ENCODE measurements around the gene ATP5MC3. TPM values are rescaled to one million over a fixed set of nuclear protein-coding genes. Genes with fewer than 3 reads are reported as not detected.

The ATP5MC3 gene
- total and polyA plus RNA-seq, 5 donors from 2014 or later = 66.2 to 452 (median 380) TPM

- peaks cover 25% of the 10 kb centered on the region for H3K36me3 Mint-ChIP-seq
- DNase-seq = no peak
- no peaks in the 10 kb centered on the region for H3K27me3 ChIP-seq (ENCODE audit: control insufficient read depth, insufficient read depth, low read length)
- H3K27ac ChIP-seq (ENCODE audit: insufficient read depth, low read length, poor library complexity, severe bottlenecking) = peak overlapping the region; percentile 84
- H3K27ac Mint-ChIP-seq = peak overlapping the region; percentile 91 to 95 (median 94)
- peaks cover 11 to 34% (median 27%) of the 10 kb centered on the region in 4 donors for H3K4me1 Mint-ChIP-seq
- no peaks in the 10 kb centered on the region for H3K9me3 Mint-ChIP-seq
- H3K9me3 ChIP-seq (ENCODE audit: control insufficient read depth in 2 of 2, low read length in 2 of 2) = no peaks in the 10 kb centered on the region
- H3K36me3 ChIP-seq (ENCODE audit: control insufficient read depth, insufficient read depth, low read length) = peaks cover 27% of the 10 kb centered on the region
- H3K4me1 ChIP-seq (ENCODE audit: control insufficient read depth, insufficient read depth, low read length, poor library complexity, severe bottlenecking) = peaks cover 15% of the 10 kb centered on the region
- H3K27me3 Mint-ChIP-seq = peaks cover 9% of the 10 kb centered on the region
- peak overlapping the region; percentile 74 to 98 (median 95) for H3K4me3 Mint-ChIP-seq
- H3K4me3 ChIP-seq (ENCODE audit: low read depth, low read length) = peak overlapping the region; percentile 78
- no peak for ATAC-seq (ENCODE audit: low read depth in 2 of 2)
Observed at GRCh38 chr2:175181877-175182308, 383 bp upstream of the ATP5MC3 start.

DNA sequence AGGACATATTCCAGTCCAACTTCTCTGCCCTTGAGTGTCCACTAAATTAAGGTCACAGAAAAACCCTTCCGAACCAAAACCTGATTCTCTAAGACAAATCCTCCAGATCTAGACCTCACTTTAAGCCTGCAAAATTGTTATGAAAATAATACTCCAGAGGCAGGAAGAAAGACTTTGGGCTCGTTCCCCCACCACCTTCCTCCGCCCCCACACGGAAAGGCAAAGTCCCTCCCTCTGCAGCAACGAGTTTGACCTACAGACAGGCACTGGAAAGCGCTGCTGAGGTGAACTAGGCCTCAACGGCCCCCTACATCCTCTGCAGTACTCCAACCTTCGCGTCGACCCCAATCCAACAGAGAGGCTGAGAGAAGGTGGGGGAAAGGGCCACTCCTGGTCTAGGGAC lies 808 bp downstream of the ATP5MC3 start:
- Histone ChIP-seq H3K27ac (ENCODE audit: insufficient read depth, low read length, poor library complexity, severe bottlenecking) (peak overlapping the region; percentile 84), H3K27me3 (ENCODE audit: control insufficient read depth, insufficient read depth, low read length) (no peaks in the 10 kb centered on the region), H3K9me3 (ENCODE audit: control insufficient read depth in 2 of 2, low read length in 2 of 2) (no peaks in the 10 kb centered on the region), H3K4me1 (ENCODE audit: control insufficient read depth, insufficient read depth, low read length, poor library complexity, severe bottlenecking) (peaks cover 15% of the 10 kb centered on the region), H3K36me3 (ENCODE audit: control insufficient read depth, insufficient read depth, low read length) (peaks cover 32% of the 10 kb centered on the region), H3K4me3 (ENCODE audit: low read depth, low read length) (peak overlapping the region; percentile 80)
- Mint-ChIP-seq H3K36me3 (peaks cover 30% of the 10 kb centered on the region), H3K9me3 (peaks cover 0 to 1% (median 0%) of the 10 kb centered on the region in 7 donors), H3K27ac (peak overlapping the region; percentile 57 to 94 (median 91)), H3K27me3 (peaks cover 6% of the 10 kb centered on the region), H3K4me1 (peaks cover 21 to 36% (median 32%) of the 10 kb centered on the region in 4 donors), H3K4me3 (peak overlapping the region; percentile 74 to 98 (median 95))
- ATAC-seq (ENCODE audit: low read depth in 2 of 2) (peak; percentile 45 to 64), DNase-seq (peak; percentile 25 to 68 (median 43))

- DNase-seq (no peak), ATAC-seq (ENCODE audit: low read depth in 2 of 2) (no peak)
- H3K27me3 Mint-ChIP-seq = peaks cover 3% of the 10 kb centered on the region
- no peak overlapping the region for H3K27ac Mint-ChIP-seq
- H3K36me3 Mint-ChIP-seq = peaks cover 40% of the 10 kb centered on the region
- Histone ChIP-seq H3K4me1 (ENCODE audit: control insufficient read depth, insufficient read depth, low read length, poor library complexity, severe bottlenecking) (peaks cover 11% of the 10 kb centered on the region), H3K27ac (ENCODE audit: insufficient read depth, low read length, poor library complexity, severe bottlenecking) (no peak overlapping the region), H3K4me3 (ENCODE audit: low read depth, low read length) (no peak overlapping the region), H3K9me3 (ENCODE audit: control insufficient read depth in 2 of 2, low read length in 2 of 2) (no peaks in the 10 kb centered on the region), H3K27me3 (ENCODE audit: control insufficient read depth, insufficient read depth, low read length) (no peaks in the 10 kb centered on the region), H3K36me3 (ENCODE audit: control insufficient read depth, insufficient read depth, low read length) (peaks cover 39% of the 10 kb centered on the region)
- H3K9me3 Mint-ChIP-seq = peaks cover 0 to 2% (median 0%) of the 10 kb centered on the region in 7 donors
- H3K4me3 Mint-ChIP-seq = no peak overlapping the region
- H3K4me1 Mint-ChIP-seq = peaks cover 23 to 41% (median 33%) of the 10 kb centered on the region in 4 donors
Observed at GRCh38 chr2:175176624-175177023, 4.9 kb downstream of the ATP5MC3 start.

DNA sequence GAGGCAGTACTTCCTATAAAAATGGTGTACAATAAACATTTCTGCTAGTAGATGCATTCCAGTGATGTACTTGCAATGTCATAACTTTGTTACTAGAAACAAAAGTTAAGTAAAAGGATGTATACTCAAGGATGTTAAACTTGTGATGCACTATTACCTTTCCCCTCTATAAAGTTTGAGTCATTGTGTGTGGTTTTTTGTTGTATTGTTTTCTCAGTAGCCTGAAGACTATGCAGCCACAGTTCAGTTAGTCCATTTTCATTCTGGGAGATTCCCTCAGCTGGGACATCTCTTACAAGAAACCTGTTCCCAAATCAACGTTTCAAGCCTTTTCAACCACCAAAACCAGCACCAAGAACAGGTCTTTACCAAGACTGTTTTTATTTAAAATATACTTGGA lies 5.6 kb downstream of the ATP5MC3 start:
- peaks cover 40% of the 10 kb centered on the region for H3K36me3 Mint-ChIP-seq
- H3K4me1 ChIP-seq (ENCODE audit: control insufficient read depth, insufficient read depth, low read length, poor library complexity, severe bottlenecking) = peaks cover 8% of the 10 kb centered on the region
- H3K27ac ChIP-seq (ENCODE audit: insufficient read depth, low read length, poor library complexity, severe bottlenecking) = no peak overlapping the region
- no peaks in the 10 kb centered on the region for H3K27me3 ChIP-seq (ENCODE audit: control insufficient read depth, insufficient read depth, low read length)
- no peak overlapping the region for H3K4me3 ChIP-seq (ENCODE audit: low read depth, low read length)
- peaks cover 0 to 2% (median 0%) of the 10 kb centered on the region in 7 donors for H3K9me3 Mint-ChIP-seq
- H3K4me1 Mint-ChIP-seq = peaks cover 24 to 39% (median 32%) of the 10 kb centered on the region in 4 donors
- H3K9me3 ChIP-seq (ENCODE audit: control insufficient read depth in 2 of 2, low read length in 2 of 2) = no peaks in the 10 kb centered on the region
- no peak overlapping the region for H3K27ac Mint-ChIP-seq
- peak overlapping the region in 1 of 4 donors; percentile 7 for H3K4me3 Mint-ChIP-seq
- DNase-seq (no peak), ATAC-seq (ENCODE audit: low read depth in 2 of 2) (no peak)
- peaks cover 39% of the 10 kb centered on the region for H3K36me3 ChIP-seq (ENCODE audit: control insufficient read depth, insufficient read depth, low read length)
- H3K27me3 Mint-ChIP-seq = no peaks in the 10 kb centered on the region

- no peak overlapping the region for H3K4me3 ChIP-seq (ENCODE audit: low read depth, low read length)
- Mint-ChIP-seq H3K4me1 (peaks cover 22 to 38% (median 32%) of the 10 kb centered on the region in 4 donors), H3K4me3 (peak overlapping the region in 1 of 4 donors; percentile 7), H3K36me3 (peaks cover 35% of the 10 kb centered on the region), H3K9me3 (peaks cover 0 to 2% (median 0%) of the 10 kb centered on the region in 7 donors), H3K27me3 (no peaks in the 10 kb centered on the region), H3K27ac (no peak overlapping the region)
- no peaks in the 10 kb centered on the region for H3K9me3 ChIP-seq (ENCODE audit: control insufficient read depth in 2 of 2, low read length in 2 of 2)
- H3K27me3 ChIP-seq (ENCODE audit: control insufficient read depth, insufficient read depth, low read length) = no peaks in the 10 kb centered on the region
- DNase-seq = no peak
- ATAC-seq (ENCODE audit: low read depth in 2 of 2) = no peak
- peaks cover 2% of the 10 kb centered on the region for H3K4me1 ChIP-seq (ENCODE audit: control insufficient read depth, insufficient read depth, low read length, poor library complexity, severe bottlenecking)
- H3K27ac ChIP-seq (ENCODE audit: insufficient read depth, low read length, poor library complexity, severe bottlenecking) = no peak overlapping the region
- H3K36me3 ChIP-seq (ENCODE audit: control insufficient read depth, insufficient read depth, low read length) = peaks cover 39% of the 10 kb centered on the region
Observed at GRCh38 chr2:175175320-175175719, 6.2 kb downstream of the ATP5MC3 start.

- H3K4me3 Mint-ChIP-seq = peak overlapping the region in 1 of 4 donors; percentile 72
- H3K4me1 Mint-ChIP-seq = peaks cover 20 to 52% (median 40%) of the 10 kb centered on the region in 4 donors
- H3K27ac ChIP-seq (ENCODE audit: insufficient read depth, low read length, poor library complexity, severe bottlenecking) = no peak overlapping the region
- no peaks in the 10 kb centered on the region for H3K27me3 Mint-ChIP-seq
- peaks cover 10% of the 10 kb centered on the region for H3K36me3 Mint-ChIP-seq
- DNase-seq (no peak), ATAC-seq (ENCODE audit: low read depth in 2 of 2) (no peak)
- H3K9me3 Mint-ChIP-seq = peaks cover 0 to 2% (median 0%) of the 10 kb centered on the region in 7 donors
- H3K27me3 ChIP-seq (ENCODE audit: control insufficient read depth, insufficient read depth, low read length) = no peaks in the 10 kb centered on the region
- peaks cover 7% of the 10 kb centered on the region for H3K36me3 ChIP-seq (ENCODE audit: control insufficient read depth, insufficient read depth, low read length)
- no peak overlapping the region for H3K4me3 ChIP-seq (ENCODE audit: low read depth, low read length)
- H3K27ac Mint-ChIP-seq = peak overlapping the region in 1 of 3 donors; percentile 21
- H3K4me1 ChIP-seq (ENCODE audit: control insufficient read depth, insufficient read depth, low read length, poor library complexity, severe bottlenecking) = peaks cover 23% of the 10 kb centered on the region
- no peaks in the 10 kb centered on the region for H3K9me3 ChIP-seq (ENCODE audit: control insufficient read depth in 2 of 2, low read length in 2 of 2)
Observed at GRCh38 chr2:175170659-175171304, 10.7 kb downstream of the ATP5MC3 start.

- peak overlapping the region; percentile 78 for H3K4me3 ChIP-seq (ENCODE audit: low read depth, low read length)
- peak overlapping the region in 1 of 3 donors; percentile 99 for H3K27ac Mint-ChIP-seq
- H3K4me3 Mint-ChIP-seq = peak overlapping the region; percentile 90 to 100 (median 98)
Observed at GRCh38 chr2:175169191-175169590, 12.3 kb downstream of the ATP5MC3 start.

More at GRCh38 chr2:175169191-175169590, 12.3 kb downstream of the ATP5MC3 start:
- Histone ChIP-seq H3K36me3 (ENCODE audit: control insufficient read depth, insufficient read depth, low read length) (peaks cover 2% of the 10 kb centered on the region), H3K9me3 (ENCODE audit: control insufficient read depth in 2 of 2, low read length in 2 of 2) (no peaks in the 10 kb centered on the region), H3K27ac (ENCODE audit: insufficient read depth, low read length, poor library complexity, severe bottlenecking) (peak overlapping the region; percentile 90), H3K4me1 (ENCODE audit: control insufficient read depth, insufficient read depth, low read length, poor library complexity, severe bottlenecking) (peaks cover 23% of the 10 kb centered on the region), H3K27me3 (ENCODE audit: control insufficient read depth, insufficient read depth, low read length) (no peaks in the 10 kb centered on the region)
- DNase-seq (no peak), ATAC-seq (ENCODE audit: low read depth in 2 of 2) (no peak)
- H3K9me3 Mint-ChIP-seq = no peaks in the 10 kb centered on the region
- peaks cover 5% of the 10 kb centered on the region for H3K36me3 Mint-ChIP-seq
- H3K27me3 Mint-ChIP-seq = no peaks in the 10 kb centered on the region
- peaks cover 23 to 63% (median 38%) of the 10 kb centered on the region in 4 donors for H3K4me1 Mint-ChIP-seq

Measured in CD4-positive, CD25-positive, alpha-beta regulatory T cell (primary cell).